Limb (tissue), 2 donors: ENCODE results near the gene SMIM45.

ENCODE experiments used
- DNase-seq, 2 donors: peaks; one replicate each; pipeline ENCODE4 v3.0.0-alpha.2; 2016; ENCODE audit errors: extremely low spot score in 2 of 2

Gene SMIM45

GRCh38 chr22:42000466-42000865 lies 48.5 kb downstream of the SMIM45 start:
- DNase-seq: no peak

- no peak for DNase-seq
These were observed 49.2 kb downstream of the SMIM45 start for GRCh38 chr22:42001121-42001520.

- no peak for DNase-seq
These were observed 49.8 kb downstream of the SMIM45 start for GRCh38 chr22:42001706-42002105.

- no peak for DNase-seq
These were observed 56.0 kb downstream of the SMIM45 start for GRCh38 chr22:42007922-42008321.
